HCT116 (cell line): ENCODE measurements around the gene MYL3.

Experiments used
- CEBPB ChIP-seq: IDR thresholded peaks from 2 replicates; pipeline ENCODE4 v1.6.1; 2012; ENCODE audit warnings: low read depth
- POLR2A ChIP-seq: IDR thresholded peaks from 2 replicates; pipeline ENCODE4 v1.7.0; 2011; ENCODE audit warnings: borderline replicate concordance; ENCODE audit not compliant: insufficient read depth, insufficient read length; ENCODE audit errors: extremely low read depth
- RAD21 ChIP-seq: IDR thresholded peaks from 2 replicates; pipeline ENCODE4 v1.6.1; 2012; ENCODE audit warnings: low read depth, mild to moderate bottlenecking
- SIN3A ChIP-seq: IDR thresholded peaks from 2 replicates; pipeline ENCODE4 v1.6.1; 2012; ENCODE audit warnings: low read depth
- YY1 ChIP-seq: IDR thresholded peaks from 2 replicates; pipeline ENCODE4 v1.6.1; 2011; ENCODE audit warnings: low read length, low read depth, moderate library complexity, mild to moderate bottlenecking; ENCODE audit not compliant: insufficient replicate concordance; ENCODE audit errors: extremely low read depth
- TF ChIP-seq, protein P1 (sequence below): IDR thresholded peaks from 2 replicates; pipeline ENCODE4 v1.6.1; 2012
- TF ChIP-seq, protein P2 (sequence below), 3 experiments: fragments of 200-600 bp in 1 of 3; sonication (generic) in 1 of 3; IDR thresholded peaks in 2 of 3; conservative IDR thresholded peaks in 1 of 3; 2 replicates each; pipeline ENCODE4 v1.5.1; 2012 to 2017; ENCODE audit warnings: low read depth in 2 of 3, low read length in 2 of 3, antibody characterized with exemption in 1 of 3, borderline replicate concordance in 1 of 3, control low read depth in 1 of 3, mild to moderate bottlenecking in 1 of 3, mixed read lengths in 1 of 3, mixed run types in 1 of 3, moderate library complexity in 1 of 3; ENCODE audit not compliant: insufficient read depth in 1 of 3

DNA sequence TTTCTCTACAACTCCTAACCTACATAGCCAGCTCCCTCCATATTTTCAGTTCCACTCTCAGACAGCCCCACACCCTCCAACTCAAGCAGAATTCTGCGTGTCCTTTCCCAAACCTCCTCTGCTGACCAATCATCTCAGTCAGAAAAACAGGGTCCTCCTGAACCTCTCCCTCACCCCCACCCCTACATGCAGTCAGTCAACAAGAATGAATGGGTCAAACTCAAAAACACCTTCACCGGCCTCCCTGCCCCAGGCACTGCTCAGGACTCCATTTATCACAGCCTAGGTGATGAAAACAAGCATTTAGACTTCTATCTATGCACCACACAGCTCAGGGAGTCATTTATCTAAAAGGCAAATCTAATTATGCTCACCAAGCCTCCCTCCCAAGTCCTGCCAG lies 32.4 kb downstream of the MYL3 start:
- TF ChIP-seq, protein P1, sequence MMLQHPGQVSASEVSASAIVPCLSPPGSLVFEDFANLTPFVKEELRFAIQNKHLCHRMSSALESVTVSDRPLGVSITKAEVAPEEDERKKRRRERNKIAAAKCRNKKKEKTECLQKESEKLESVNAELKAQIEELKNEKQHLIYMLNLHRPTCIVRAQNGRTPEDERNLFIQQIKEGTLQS, result no peak
- TF ChIP-seq POLR2A, result no peak
- TF ChIP-seq, protein P2, sequence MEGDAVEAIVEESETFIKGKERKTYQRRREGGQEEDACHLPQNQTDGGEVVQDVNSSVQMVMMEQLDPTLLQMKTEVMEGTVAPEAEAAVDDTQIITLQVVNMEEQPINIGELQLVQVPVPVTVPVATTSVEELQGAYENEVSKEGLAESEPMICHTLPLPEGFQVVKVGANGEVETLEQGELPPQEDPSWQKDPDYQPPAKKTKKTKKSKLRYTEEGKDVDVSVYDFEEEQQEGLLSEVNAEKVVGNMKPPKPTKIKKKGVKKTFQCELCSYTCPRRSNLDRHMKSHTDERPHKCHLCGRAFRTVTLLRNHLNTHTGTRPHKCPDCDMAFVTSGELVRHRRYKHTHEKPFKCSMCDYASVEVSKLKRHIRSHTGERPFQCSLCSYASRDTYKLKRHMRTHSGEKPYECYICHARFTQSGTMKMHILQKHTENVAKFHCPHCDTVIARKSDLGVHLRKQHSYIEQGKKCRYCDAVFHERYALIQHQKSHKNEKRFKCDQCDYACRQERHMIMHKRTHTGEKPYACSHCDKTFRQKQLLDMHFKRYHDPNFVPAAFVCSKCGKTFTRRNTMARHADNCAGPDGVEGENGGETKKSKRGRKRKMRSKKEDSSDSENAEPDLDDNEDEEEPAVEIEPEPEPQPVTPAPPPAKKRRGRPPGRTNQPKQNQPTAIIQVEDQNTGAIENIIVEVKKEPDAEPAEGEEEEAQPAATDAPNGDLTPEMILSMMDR (IDR thresholded peaks at IDR 0.05 in 2 of 3, conservative IDR thresholded peaks at IDR 0.05 in 1 of 3; ENCODE audit: borderline replicate concordance in 1 of 3, insufficient read depth in 1 of 3, low read depth in 2 of 3, low read length in 2 of 3), result no peak
- no peak for TF ChIP-seq SIN3A
- TF ChIP-seq CEBPB, result no peak
- no peak for TF ChIP-seq RAD21
- no peak for TF ChIP-seq YY1
